ENCODE data around the gene PPARGC1A.

Gene PPARGC1A

GRCh38 chr4:23769406-23769805, 120.4 kb downstream of the PPARGC1A start:
- TF ChIP-seq, protein P1, sequence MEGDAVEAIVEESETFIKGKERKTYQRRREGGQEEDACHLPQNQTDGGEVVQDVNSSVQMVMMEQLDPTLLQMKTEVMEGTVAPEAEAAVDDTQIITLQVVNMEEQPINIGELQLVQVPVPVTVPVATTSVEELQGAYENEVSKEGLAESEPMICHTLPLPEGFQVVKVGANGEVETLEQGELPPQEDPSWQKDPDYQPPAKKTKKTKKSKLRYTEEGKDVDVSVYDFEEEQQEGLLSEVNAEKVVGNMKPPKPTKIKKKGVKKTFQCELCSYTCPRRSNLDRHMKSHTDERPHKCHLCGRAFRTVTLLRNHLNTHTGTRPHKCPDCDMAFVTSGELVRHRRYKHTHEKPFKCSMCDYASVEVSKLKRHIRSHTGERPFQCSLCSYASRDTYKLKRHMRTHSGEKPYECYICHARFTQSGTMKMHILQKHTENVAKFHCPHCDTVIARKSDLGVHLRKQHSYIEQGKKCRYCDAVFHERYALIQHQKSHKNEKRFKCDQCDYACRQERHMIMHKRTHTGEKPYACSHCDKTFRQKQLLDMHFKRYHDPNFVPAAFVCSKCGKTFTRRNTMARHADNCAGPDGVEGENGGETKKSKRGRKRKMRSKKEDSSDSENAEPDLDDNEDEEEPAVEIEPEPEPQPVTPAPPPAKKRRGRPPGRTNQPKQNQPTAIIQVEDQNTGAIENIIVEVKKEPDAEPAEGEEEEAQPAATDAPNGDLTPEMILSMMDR (IDR thresholded peaks at IDR 0.05; ENCODE audit: borderline replicate concordance, control extremely low read depth, extremely low read depth, insufficient read depth, missing control alignments): no peak
- in situ Hi-C loops (cut with MboI; ENCODE audit: low sequenced_read_pairs, unreplicated experiment): no loop called here
- DNase-seq (ENCODE audit: low spot score): no peak

GRCh38 chr4:23768541-23768940, 121.3 kb downstream of the PPARGC1A start:
- in situ Hi-C loops (cut with MboI; ENCODE audit: low sequenced_read_pairs, unreplicated experiment): no loop called here
- TF ChIP-seq, protein P1 (IDR thresholded peaks at IDR 0.05; ENCODE audit: borderline replicate concordance, control extremely low read depth, extremely low read depth, insufficient read depth, missing control alignments): no peak
- no peak for DNase-seq (ENCODE audit: low spot score)

DNA sequence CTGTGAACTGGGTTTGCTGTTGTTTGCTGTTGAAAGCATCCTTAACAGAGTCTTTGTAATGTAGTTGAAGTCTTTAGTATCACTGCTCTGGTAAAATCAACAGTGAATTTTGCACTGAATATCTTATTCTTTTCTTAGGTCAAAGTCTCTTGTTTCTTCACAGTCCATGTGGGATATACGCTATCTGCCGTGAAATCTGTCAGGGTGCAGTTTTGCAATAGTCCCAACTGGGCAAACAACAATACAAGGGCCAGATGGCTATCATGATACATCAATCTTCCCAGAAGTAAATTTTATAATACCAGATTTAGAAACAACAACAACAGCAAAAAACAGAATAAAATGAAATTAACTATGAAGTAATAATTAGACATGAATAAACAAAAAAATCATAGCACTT, 123.5 kb downstream of the PPARGC1A start:
- DNase-seq (ENCODE audit: low spot score): no peak
- TF ChIP-seq, protein P1 (IDR thresholded peaks at IDR 0.05; ENCODE audit: borderline replicate concordance, control extremely low read depth, extremely low read depth, insufficient read depth, missing control alignments): no peak
- in situ Hi-C loops (cut with MboI; ENCODE audit: low sequenced_read_pairs, unreplicated experiment): no loop called here

GRCh38 chr4:23763559-23763958, 126.3 kb downstream of the PPARGC1A start:
- TF ChIP-seq, protein P1 (IDR thresholded peaks at IDR 0.05; ENCODE audit: borderline replicate concordance, control extremely low read depth, extremely low read depth, insufficient read depth, missing control alignments): no peak
- in situ Hi-C loops (cut with MboI; ENCODE audit: low sequenced_read_pairs, unreplicated experiment): no loop called here
- DNase-seq (ENCODE audit: low spot score): no peak

DNA sequence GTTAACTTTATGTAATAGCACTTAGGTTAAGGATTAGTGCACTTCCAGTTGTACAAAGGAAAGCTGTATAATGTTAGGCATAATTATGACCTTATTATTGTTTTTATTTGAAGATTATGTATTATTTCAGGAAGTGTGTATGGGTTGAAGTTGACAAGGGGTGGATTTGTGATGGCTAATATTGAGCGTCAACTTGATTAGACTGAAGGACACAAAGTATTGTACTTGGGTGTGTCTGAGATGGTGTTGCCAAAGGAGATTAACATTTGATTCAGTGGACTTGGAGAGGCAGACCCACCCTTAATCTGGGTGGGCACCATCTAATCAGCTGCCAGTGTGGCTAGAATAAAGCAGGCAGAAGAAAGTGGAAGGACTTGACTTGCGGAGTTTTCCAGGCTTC, 127.3 kb downstream of the PPARGC1A start:
- DNase-seq (ENCODE audit: low spot score): no peak
- in situ Hi-C loops (cut with MboI; ENCODE audit: low sequenced_read_pairs, unreplicated experiment): no loop called here
- TF ChIP-seq, protein P1 (IDR thresholded peaks at IDR 0.05; ENCODE audit: borderline replicate concordance, control extremely low read depth, extremely low read depth, insufficient read depth, missing control alignments): no peak

- no peak for DNase-seq (ENCODE audit: low spot score)
- in situ Hi-C loops (cut with MboI; ENCODE audit: low sequenced_read_pairs, unreplicated experiment): no loop called here
- TF ChIP-seq, protein P1 (IDR thresholded peaks at IDR 0.05; ENCODE audit: borderline replicate concordance, control extremely low read depth, extremely low read depth, insufficient read depth, missing control alignments): no peak
Measured at GRCh38 chr4:23759066-23759465, 130.8 kb downstream of the PPARGC1A start.

GRCh38 chr4:23754688-23755087, 135.2 kb downstream of the PPARGC1A start:
- in situ Hi-C loops (cut with MboI; ENCODE audit: low sequenced_read_pairs, unreplicated experiment): no loop called here
- DNase-seq (ENCODE audit: low spot score): no peak

More at GRCh38 chr4:23754688-23755087, 135.2 kb downstream of the PPARGC1A start:
- TF ChIP-seq, protein P1 (IDR thresholded peaks at IDR 0.05; ENCODE audit: borderline replicate concordance, control extremely low read depth, extremely low read depth, insufficient read depth, missing control alignments): no peak

All from GM13976 (cell line).